Peyer's patch (tissue), 4 donors: ENCODE data around the gene RPS21. TPM values are rescaled to one million over a fixed set of nuclear protein-coding genes. Genes with fewer than 3 reads are reported as not detected.
A peak's percentile ranks its signal among the peaks of the same experiment; 100 is the strongest.

ENCODE experiments used
- DNase-seq, 3 donors: peaks; one replicate each; pipeline ENCODE4 v3.0.0-alpha.2; 2017 to 2019
- H3K27ac ChIP-seq, 4 donors: fragments of 200-600 bp; sonication (generic); one replicate each; pipeline ENCODE4 v1.5.1; 2016 to 2019
- H3K27me3 ChIP-seq, 2 donors: fragments of 200-600 bp; sonication (generic); one replicate each; pipeline ENCODE4 v1.5.1; 2019
- H3K36me3 ChIP-seq, 3 donors: fragments of 200-600 bp; sonication (generic); one replicate each; pipeline ENCODE4 v1.5.1; 2016 to 2019
- H3K4me1 ChIP-seq, 4 donors: fragments of 200-600 bp; sonication (generic); one replicate each; pipeline ENCODE4 v1.5.1; 2016 to 2019
- H3K4me3 ChIP-seq, 4 donors: fragments of 200-600 bp; sonication (generic); 1 replicate in 3 of 4; 2 replicates in 1 of 4; pipeline ENCODE4 v1.5.1; 2016 to 2019; ENCODE audit warnings: mild to moderate bottlenecking in 1 of 4
- H3K9me3 ChIP-seq, 4 donors: fragments of 200-600 bp; sonication (generic); one replicate each; pipeline ENCODE4 v1.5.1; 2016 to 2019; ENCODE audit warnings: mild to moderate bottlenecking in 1 of 4
- POLR2A ChIP-seq, 2 donors: fragments of 450-650 bp; IDR thresholded peaks; one replicate each; pipeline ENCODE4 v1.5.1; 2017; ENCODE audit warnings: antibody characterized with exemption in 2 of 2, mild to moderate bottlenecking in 2 of 2, moderate library complexity in 2 of 2
- total RNA-seq, 4 donors: library from RNA; depleted of rRNA; stranded (reverse); fragments of >200 nt; gene quantifications; one replicate each; pipeline ENCODE4 v1.1.0, GENCODE V29; 2016
- TF ChIP-seq, protein P1 (sequence below), 6 experiments: fragments of 450-650 bp in 4 of 6; fragments of 200-600 bp in 2 of 6; sonication (generic) in 1 of 6; IDR thresholded peaks; one replicate each; pipeline ENCODE4 v1.5.1; 2017 to 2019; ENCODE audit warnings: antibody characterized with exemption in 6 of 6, mild to moderate bottlenecking in 3 of 6, moderate library complexity in 1 of 6

RPS21 gene
- total RNA-seq, 4 donors from 2014 or later, result 507 to 769 (median 622) TPM

DNA sequence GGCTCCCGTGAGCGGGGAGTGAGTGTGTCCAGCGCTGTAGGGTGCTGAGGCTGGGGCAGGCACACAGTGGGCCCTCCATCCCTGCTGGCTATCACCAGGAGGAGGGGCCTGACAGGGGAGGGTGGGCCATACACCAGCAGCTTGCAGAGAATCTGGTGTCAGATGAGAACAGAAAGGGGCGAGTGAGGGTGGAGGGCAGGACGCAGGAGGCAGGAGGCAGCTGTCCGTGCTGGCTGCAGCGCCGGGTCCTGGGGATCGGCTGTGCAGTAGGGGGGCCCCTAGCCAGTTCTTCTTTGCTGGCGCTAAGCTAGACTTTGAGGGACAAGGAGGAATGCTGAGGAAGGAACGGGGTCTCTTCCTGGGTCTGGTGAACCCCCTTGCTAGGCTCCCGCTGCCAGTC, 21.7 kb downstream of the RPS21 start:
- no peak overlapping the region for H3K4me3 ChIP-seq
- H3K27ac ChIP-seq, result peak overlapping the region in 2 of 4 donors; percentile 96 to 98
- TF ChIP-seq, protein P1, sequence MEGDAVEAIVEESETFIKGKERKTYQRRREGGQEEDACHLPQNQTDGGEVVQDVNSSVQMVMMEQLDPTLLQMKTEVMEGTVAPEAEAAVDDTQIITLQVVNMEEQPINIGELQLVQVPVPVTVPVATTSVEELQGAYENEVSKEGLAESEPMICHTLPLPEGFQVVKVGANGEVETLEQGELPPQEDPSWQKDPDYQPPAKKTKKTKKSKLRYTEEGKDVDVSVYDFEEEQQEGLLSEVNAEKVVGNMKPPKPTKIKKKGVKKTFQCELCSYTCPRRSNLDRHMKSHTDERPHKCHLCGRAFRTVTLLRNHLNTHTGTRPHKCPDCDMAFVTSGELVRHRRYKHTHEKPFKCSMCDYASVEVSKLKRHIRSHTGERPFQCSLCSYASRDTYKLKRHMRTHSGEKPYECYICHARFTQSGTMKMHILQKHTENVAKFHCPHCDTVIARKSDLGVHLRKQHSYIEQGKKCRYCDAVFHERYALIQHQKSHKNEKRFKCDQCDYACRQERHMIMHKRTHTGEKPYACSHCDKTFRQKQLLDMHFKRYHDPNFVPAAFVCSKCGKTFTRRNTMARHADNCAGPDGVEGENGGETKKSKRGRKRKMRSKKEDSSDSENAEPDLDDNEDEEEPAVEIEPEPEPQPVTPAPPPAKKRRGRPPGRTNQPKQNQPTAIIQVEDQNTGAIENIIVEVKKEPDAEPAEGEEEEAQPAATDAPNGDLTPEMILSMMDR (IDR thresholded peaks at IDR 0.05), result no peak
- no peak for TF ChIP-seq POLR2A (IDR thresholded peaks at IDR 0.05)
- H3K4me1 ChIP-seq, result peaks cover 6 to 70% (median 25%) of the 10 kb centered on the region in 4 donors
- H3K36me3 ChIP-seq, result no peaks in the 10 kb centered on the region
- H3K9me3 ChIP-seq, result no peaks in the 10 kb centered on the region
- H3K27me3 ChIP-seq, result no peaks in the 10 kb centered on the region
- no peak for DNase-seq

DNA sequence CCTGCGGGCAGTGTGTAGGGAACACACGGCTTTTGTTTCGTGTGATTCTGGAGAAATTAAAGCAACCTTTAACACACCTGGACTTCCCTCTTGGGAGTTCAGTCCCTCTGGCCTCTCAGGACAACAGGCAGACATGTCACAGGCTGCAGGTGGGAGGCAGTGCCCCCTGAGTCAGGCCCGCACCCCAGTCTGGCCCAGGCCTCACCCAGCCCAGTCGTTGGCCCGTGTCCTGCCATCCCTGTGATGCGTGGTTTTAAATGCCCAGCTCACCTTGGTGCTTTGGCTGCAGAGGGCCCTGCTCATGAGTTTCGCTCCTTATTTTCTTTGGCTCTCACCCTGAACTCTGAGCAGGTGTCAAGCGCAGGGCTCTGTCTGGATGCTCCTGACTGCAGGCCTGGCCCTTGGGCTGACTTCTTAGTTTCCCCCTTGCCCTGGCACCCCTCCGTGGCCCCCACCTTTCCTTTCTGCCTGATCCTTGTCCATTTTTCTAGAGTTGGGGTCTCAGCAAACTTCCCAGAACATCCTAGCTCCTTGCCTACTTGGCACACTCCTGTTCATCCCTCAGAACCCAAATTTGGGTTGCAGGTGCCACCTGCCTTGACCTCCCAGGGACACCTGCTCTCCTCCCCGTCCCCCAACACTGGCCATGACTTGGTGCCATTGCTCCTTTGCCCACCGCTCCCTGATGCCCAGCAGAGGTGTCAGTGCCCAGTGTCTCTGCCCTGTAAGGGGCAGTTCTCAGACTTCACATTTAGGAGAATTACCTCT, 22.4 kb downstream of the RPS21 start:
- Histone ChIP-seq H3K36me3 (no peaks in the 10 kb centered on the region), H3K27ac (peak overlapping the region in 3 of 4 donors; percentile 36 to 98 (median 96)), H3K9me3 (no peaks in the 10 kb centered on the region), H3K27me3 (no peaks in the 10 kb centered on the region), H3K4me3 (peak overlapping the region in 2 of 4 donors; percentile 42 to 50), H3K4me1 (peaks cover 9 to 77% (median 25%) of the 10 kb centered on the region in 4 donors)
- no peak for DNase-seq
- TF ChIP-seq POLR2A (IDR thresholded peaks at IDR 0.05), result no peak
- TF ChIP-seq, protein P1 (IDR thresholded peaks at IDR 0.05), result no peak

DNA sequence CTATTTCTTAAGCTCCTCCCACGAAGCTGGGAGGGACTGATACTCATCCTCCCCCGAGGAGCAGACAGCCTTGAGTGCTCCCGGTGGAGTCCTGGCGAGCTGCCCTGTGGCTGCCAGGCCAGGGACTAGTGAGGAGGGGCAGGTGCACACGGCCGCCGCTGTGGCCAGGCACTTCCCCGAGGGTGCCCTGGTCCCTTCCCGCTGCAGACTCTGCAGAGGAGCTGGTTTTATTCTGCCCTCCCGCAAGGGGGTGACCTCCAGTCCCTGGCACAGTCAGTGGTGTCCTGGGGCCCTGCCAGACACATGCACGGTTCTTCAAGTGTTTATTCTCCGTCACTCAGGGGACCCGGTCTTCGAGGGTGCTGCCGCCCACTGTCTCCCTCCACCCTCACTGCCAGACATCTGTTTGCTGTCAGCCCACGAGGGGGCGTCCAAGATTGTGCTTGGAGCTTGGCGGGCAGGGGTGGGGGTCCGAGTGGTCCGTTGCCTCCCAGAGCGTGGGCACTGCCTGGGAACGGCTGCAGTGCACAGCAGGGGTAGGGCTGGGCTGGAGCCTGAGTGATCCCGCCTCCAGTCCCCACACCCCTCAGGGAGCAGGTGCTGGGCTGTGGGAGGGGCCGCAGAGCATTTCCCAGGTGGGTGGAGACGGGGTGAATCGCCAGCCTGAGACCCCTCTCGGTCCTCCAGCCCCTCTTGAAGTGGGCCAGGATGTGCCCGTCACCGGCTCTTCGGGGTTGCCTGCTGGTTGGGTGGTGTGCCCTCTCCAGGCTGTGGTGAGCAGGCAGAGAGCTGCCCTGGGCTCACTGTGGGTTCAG, 23.2 kb downstream of the RPS21 start:
- Histone ChIP-seq H3K4me1 (peaks cover 9 to 80% (median 25%) of the 10 kb centered on the region in 4 donors), H3K27me3 (no peaks in the 10 kb centered on the region), H3K4me3 (peak overlapping the region in 2 of 4 donors; percentile 42 to 50), H3K36me3 (no peaks in the 10 kb centered on the region), H3K9me3 (no peaks in the 10 kb centered on the region), H3K27ac (peak overlapping the region in 3 of 4 donors; percentile 86 to 98 (median 96))
- DNase-seq, result peak; percentile 52 to 88 (median 82)
- TF ChIP-seq, protein P1 (IDR thresholded peaks at IDR 0.05), result peak in 4 of 6 experiments; percentile 25 to 51 (median 40)
- peak; percentile 52 to 74 for TF ChIP-seq POLR2A (IDR thresholded peaks at IDR 0.05)

DNA sequence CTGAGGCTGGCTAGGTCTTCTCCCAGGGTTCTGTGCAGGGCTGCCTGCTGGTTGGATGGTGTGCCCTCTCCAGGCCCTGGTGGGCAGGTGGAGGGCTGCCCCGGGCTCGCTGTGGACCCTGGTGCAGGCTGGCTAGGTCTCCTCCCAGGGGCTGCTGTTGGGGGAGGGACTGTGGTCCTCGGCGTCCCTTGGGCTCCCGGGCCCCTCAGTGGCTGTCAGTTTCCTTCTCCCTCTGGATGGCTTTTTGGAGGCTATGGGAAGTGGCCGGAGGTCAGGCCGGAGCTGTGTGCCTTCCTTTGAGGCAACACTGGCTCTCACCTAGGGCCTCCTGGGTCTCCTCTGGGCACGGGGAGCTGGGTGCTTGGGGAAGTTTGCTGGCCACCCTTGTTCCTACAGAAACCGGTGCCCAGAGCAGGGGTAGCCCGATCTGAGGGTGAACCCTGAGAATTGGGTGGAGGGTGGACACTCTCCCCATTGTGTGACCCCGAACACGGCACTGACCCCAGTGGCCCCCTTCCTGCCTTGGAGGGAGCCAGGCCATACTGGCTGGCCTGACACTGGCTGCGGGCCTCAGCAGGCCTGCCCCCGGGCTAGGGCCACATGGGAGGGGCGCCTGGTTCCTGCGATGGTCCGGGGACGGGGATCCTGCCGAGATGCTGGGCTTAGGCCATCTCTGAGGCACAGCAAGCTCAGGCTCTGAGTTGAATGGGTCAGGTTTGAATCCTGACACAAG, 24.0 kb downstream of the RPS21 start:
- Histone ChIP-seq H3K4me1 (peaks cover 9 to 74% (median 20%) of the 10 kb centered on the region in 4 donors), H3K4me3 (peak overlapping the region in 2 of 4 donors; percentile 50 to 60), H3K27ac (peak overlapping the region in 3 of 4 donors; percentile 86 to 98 (median 96)), H3K9me3 (no peaks in the 10 kb centered on the region), H3K36me3 (no peaks in the 10 kb centered on the region), H3K27me3 (no peaks in the 10 kb centered on the region)
- TF ChIP-seq POLR2A (IDR thresholded peaks at IDR 0.05), result no peak
- TF ChIP-seq, protein P1 (IDR thresholded peaks at IDR 0.05), result no peak
- no peak for DNase-seq
